HS-27A (cell line): Measurements from ENCODE around the gene CENPF.
"Not testable (repeated sequence)": the region's sequence is repeated elsewhere in the genome, so short reads cannot be mapped to it uniquely, and the experiment has no call there.

Source experiments
- DNase-seq: peaks from one replicate; pipeline ENCODE4 v3.0.0-alpha.2; 2012; ENCODE audit warnings: low read depth, missing footprints

CENPF gene

GRCh38 chr1:214602764-214603657, at the start of gene CENPF:
TSS of gene CENPF (plus strand) at chr1:214603195. CDS start at chr1:214613755, 10,560 bp downstream.
- DNase-seq = peak; percentile 94

GRCh38 chr1:214557952-214558735, 44.9 kb upstream of the CENPF start:
- no peak for DNase-seq

GRCh38 chr1:214563881-214564280, 39.1 kb upstream of the CENPF start:
- DNase-seq = no peak

- no peak for DNase-seq
Measured at GRCh38 chr1:214565310-214565709, 37.7 kb upstream of the CENPF start.

- no peak for DNase-seq
Measured at GRCh38 chr1:214566158-214567104, 36.6 kb upstream of the CENPF start.

- DNase-seq = no peak
Measured at GRCh38 chr1:214567481-214567980, 35.5 kb upstream of the CENPF start.

GRCh38 chr1:214568328-214568727, 34.7 kb upstream of the CENPF start:
- no peak for DNase-seq

GRCh38 chr1:214569357-214570004, 33.5 kb upstream of the CENPF start:
- no peak for DNase-seq

- DNase-seq = no peak
Measured at GRCh38 chr1:214570442-214570841, 32.6 kb upstream of the CENPF start.

GRCh38 chr1:214571281-214571680, 31.7 kb upstream of the CENPF start:
- no peak for DNase-seq

GRCh38 chr1:214573386-214574318, 29.3 kb upstream of the CENPF start:
- DNase-seq = no peak

- no peak for DNase-seq
Measured at GRCh38 chr1:214574598-214575411, 28.2 kb upstream of the CENPF start.

GRCh38 chr1:214576120-214576519, 26.9 kb upstream of the CENPF start:
- not testable (repeated sequence) for DNase-seq

GRCh38 chr1:214579183-214579582, 23.8 kb upstream of the CENPF start:
- DNase-seq = no peak

GRCh38 chr1:214581785-214582184, 21.2 kb upstream of the CENPF start:
- DNase-seq = no peak

GRCh38 chr1:214582289-214582891, 20.6 kb upstream of the CENPF start:
- no peak for DNase-seq

- no peak for DNase-seq
Measured at GRCh38 chr1:214583113-214583512, 19.9 kb upstream of the CENPF start.

GRCh38 chr1:214583824-214584554, 19.0 kb upstream of the CENPF start:
- DNase-seq = no peak
